ENCODE results near the gene SLC39A13.

SLC39A13 gene

DNA sequence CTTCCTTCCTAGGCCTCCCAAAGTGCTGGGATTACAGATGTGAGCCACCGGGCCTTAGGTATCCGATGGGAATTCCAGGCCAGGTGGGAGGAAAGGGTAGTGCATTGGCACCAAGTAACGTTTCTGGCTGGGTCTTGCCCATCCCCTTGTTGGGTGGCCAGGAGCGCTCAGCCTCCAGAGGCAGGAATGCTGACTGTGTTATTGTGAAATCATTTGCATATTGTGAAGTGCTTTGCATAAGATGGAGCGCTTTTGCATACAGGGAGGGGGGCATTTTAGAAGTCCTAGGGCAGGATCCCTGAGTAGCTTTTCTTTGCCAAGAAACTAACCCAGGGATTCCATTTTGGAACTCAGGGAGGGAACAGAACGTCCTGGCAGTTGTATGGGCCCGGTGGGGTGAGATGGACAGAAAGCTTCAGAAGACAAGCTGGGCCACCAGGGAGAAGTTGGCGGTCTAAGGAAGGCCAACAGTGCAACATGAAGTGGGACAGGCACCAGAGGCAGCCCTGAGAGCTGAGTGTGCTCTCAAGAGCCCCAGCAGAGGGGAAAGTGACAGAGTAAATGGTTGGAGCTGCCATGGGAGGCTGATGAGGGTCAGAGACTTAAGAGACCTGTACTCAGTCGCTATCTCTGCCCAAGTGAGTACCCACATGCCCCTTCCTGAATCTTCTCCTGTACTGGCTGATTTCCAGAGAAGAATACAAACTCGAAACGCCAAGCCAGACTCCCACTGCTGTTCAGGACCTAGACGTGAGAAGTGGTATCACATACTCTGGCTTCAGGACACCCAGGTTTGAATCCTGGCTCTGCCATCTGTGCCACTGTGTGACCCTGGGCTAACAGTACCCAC is 1.3 kb upstream of the SLC39A13 start:
- DNase-seq = no peak

DNA sequence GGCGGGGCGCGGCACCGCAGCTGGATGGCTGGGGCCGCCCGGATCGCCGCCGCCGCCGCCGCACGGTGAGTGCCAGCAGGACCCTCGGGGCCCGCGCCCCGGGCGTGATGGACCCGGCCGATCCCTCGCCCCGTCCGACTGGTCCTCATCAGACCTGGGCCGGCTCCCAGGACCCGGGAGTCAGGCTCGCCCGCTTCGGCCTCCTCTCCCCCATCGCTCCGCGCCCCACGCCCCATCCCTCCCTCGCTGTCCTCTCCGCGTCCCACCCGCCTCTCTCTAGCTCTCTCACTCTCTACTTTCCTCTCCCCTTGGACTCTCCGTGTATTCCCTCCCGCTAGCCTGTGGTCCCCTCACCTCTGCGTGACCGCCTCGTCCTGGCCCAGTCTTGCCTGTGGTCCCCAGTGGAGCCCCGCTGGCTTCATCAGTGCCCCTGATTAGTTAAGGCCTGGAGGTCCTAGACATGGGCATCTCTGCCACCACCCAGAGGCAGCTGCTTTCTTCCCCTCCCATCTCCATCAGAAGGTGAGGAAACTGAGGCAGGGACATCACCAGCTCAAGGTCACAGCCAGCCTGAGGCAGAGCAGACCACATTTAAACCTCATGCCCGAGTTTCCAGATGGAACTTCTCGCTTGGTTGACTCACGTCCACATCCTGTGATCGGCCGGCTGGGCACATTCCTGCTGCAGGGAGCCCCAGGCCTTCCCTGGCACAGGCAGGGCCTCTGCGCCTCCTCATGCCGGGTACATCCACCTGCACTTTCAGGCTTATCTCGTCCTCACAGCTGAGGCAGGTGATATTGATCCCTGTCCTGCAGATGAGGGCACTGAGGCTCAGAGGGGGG is 429 bp downstream of the SLC39A13 start:
- no peak for DNase-seq

DNA sequence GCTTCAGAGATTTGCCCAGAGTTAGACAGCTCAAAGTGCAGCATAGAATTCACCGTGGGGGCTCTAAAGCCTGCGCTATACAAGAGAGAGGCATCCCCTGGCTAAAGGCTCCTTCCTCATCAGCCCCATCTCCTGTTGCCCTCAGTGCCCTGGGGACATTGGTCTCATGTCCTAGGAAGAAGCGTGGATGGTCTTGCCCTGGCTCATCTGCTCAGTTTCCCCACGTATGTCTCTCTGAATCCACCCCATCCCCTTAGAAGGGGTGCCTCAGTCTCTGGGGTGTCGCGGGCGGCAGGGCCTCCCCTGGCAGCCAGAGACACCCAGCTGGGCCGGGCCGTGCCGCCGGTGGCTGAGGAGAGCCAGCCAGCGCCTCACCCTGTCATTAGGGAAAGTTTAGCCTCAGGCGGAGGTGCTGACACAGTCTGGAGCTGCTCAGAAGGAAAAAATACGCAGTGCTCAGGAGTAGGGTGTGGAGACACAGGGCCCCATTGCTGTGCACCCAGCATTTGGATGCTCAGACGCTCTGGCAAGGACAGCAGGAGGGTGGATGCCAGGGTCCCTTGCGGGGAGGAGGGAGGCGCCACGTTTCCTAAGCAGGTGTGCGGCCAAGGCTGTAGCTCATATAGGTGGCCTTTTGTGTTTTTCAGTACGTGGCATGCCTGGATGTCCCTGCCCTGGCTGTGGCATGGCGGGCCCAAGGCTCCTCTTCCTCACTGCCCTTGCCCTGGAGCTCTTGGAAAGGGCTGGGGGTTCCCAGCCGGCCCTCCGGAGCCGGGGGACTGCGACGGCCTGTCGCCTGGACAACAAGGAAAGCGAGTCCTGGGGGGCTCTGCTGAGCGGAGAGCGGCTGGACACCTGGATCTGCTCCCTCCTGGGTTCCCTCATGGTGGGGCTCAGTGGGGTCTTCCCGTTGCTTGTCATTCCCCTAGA is 1.3 kb downstream of the SLC39A13 start:
- DNase-seq = no peak

DNA sequence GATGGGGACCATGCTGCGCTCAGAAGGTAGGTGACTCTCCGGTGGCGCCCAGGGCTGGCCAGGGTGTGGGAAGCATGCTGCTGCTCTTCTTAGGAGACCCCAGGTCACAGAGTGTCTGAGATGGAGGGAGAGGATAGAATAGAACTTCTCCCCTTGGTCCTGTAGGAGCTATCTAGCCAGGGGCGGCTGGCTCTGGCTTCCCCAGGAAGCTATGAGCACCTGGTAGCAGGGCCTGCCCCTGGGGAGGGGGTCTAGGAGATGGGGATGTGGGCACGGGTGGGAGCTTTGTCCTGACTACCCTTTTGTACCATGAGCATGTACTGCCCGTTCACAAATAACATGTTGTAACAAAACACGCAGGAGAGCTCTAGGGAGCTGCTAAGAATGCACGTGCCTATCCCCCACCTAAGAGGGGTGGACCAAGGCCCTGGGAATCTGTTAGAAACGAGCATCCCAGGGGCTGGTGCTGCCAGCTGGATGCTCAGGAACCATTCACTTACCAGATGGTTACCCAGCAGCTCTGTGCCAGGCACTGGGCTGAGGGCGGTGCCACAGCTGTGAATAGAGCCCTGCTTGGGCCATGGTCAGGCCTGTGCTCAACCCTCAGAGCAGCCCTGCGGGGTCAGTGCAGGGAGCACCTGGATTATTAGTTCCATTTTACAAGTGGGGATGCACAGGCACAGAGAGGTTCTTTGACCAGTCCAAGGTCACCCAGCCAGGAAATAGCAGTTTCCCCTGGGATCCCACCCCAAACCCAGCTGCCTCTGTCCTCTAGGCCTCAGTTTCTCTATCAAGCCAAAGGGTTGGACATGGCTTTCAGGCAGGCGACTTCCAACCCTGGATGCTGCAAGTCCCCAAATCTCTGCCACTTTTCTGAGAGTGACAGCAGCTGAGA is 2.2 kb downstream of the SLC39A13 start:
- no peak for DNase-seq

DNA sequence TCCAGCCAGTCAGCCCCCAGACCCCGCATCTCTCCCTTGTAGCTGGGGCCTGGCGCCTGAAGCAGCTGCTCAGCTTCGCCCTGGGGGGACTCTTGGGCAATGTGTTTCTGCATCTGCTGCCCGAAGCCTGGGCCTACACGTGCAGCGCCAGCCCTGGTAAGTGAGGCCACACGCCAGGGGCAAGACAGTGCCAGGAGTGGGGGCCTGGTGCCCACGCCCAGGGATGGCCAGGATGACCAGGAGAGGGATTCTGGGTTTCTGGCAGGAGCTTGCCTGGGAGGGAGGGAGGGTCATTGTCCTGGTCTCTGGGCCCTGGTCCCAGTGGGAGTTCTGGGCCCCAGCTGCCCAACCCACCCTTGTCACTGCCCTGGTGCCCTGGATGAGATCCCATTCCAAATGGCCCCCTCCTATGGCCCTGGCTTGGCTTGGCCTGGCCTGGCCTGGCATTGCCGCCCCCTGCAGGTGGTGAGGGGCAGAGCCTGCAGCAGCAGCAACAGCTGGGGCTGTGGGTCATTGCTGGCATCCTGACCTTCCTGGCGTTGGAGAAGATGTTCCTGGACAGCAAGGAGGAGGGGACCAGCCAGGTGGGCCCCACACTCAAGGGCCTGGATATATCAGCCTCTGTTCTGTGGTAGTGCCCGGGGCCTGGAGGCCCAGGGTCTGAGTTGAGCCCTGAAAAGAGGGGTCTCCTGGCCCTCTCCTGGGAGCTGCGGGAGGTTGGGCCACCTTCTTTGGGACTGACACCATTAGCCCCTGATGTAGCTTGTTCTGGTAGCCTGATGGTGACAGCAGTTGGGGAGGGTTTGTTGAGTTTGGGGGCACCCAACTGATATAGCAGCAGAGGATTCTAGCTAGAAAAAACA is 3.7 kb downstream of the SLC39A13 start:
- no peak for DNase-seq

DNA sequence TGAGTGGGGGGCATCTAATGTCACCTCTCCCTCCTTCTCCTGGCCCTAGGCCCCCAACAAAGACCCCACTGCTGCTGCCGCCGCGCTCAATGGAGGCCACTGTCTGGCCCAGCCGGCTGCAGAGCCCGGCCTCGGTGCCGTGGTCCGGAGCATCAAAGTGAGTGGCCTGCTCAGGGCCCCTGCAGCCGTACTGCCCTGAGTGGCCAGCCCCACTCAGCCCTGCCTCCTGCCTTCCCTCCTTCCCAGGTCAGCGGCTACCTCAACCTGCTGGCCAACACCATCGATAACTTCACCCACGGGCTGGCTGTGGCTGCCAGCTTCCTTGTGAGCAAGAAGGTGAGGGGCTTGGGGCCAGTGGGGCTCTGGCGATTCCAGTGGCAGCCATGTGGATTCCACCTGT is 5.0 kb downstream of the SLC39A13 start:
- DNase-seq = no peak

DNA sequence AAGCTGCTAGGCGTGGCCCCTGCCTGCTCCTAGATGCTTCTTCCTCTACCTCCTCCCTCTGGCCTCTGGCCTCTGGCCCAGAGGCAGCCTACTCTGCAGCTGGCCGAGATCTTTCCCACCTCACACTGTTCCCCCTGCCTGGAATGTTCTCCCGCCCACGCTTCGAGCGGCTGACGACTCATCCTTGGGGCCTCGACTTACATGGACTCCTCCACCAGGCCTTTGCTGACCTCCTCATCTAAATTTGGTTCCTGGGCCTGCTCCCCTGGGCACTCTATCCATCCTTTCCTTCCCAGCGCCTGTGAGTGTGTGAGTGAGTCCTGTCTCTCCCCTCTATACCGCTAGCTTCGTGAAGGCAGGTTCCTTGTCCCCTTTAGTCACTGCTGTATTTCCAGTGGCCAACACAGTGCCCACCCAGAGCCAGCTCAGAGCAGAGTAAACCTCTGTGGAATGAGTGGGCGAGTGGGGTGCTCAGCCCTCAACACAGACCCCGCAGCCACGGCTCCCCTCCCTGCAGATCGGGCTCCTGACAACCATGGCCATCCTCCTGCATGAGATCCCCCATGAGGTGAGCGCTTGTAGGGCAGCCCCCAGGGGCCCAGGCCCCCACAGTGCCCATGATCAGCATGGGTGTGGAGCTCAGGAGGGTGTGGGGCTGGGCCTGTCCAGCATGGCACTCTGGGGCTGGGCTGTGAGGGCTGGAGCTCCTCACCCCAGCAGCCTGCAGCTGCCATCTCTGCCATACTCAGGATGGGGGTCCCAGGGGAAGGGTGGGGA is 5.7 kb downstream of the SLC39A13 start:
- no peak for DNase-seq

DNA sequence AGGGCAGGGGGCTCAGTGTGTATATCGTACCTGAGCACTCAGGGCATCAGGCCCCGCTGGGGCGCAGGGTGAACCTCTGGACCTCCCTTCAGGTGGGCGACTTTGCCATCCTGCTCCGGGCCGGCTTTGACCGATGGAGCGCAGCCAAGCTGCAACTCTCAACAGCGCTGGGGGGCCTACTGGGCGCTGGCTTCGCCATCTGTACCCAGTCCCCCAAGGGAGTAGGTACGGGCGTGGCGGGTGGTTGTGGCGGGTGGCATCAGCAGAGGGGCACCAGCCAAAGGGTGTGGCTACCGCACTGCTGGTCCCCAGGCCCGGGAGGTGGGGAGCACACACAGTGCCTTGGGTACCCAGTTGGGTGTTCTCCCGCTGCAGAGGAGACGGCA is 6.3 kb downstream of the SLC39A13 start:
- DNase-seq = no peak

DNA sequence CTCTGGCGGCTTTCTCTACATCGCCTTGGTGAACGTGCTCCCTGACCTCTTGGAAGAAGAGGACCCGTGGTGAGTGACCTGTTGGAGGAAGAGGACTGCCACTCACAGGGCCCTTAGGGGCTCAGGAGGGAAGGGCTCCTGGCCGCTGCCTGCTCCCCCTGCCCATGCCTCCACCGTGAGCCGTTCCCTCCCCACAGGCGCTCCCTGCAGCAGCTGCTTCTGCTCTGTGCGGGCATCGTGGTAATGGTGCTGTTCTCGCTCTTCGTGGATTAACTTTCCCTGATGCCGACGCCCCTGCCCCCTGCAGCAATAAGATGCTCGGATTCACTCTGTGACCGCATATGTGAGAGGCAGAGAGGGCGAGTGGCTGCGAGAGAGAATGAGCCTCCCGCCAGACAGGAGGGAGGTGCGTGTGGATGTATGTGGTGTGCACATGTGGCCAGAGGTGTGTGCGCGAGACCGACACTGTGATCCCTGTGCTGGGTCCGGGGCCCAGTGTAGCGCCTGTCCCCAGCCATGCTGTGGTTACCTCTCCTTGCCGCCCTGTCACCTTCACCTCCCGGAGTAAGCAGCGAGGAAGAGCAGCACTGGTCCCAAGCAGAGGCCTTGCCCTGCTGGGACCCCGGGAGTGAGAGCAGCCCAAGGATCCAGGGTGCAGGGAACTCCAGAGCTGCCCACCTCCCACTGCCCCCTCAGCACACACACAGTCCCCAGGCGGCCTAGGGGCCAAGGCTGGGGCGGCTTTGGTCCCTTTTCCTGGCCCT is 6.9 kb downstream of the SLC39A13 start:
- DNase-seq = no peak

DNA sequence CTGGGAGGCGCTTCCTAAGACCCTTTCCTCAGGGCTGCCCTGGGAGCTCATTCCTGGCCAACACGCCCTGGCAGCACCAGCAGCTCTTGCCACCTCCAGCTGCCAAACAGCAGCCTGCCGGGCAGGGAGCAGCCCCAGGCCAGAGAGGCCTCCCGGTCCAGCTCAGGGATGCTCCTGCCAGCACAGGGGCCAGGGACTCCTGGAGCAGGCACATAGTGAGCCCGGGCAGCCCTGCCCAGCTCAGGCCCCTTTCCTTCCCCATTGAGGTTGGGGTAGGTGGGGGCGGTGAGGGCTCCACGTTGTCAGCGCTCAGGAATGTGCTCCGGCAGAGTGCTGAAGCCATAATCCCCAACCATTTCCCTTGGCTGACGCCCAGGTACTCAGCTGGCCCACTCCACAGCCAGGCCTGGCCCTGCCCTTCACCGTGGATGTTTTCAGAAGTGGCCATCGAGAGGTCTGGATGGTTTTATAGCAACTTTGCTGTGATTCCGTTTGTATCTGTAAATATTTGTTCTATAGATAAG is 7.6 kb downstream of the SLC39A13 start:
- DNase-seq = no peak

DNA sequence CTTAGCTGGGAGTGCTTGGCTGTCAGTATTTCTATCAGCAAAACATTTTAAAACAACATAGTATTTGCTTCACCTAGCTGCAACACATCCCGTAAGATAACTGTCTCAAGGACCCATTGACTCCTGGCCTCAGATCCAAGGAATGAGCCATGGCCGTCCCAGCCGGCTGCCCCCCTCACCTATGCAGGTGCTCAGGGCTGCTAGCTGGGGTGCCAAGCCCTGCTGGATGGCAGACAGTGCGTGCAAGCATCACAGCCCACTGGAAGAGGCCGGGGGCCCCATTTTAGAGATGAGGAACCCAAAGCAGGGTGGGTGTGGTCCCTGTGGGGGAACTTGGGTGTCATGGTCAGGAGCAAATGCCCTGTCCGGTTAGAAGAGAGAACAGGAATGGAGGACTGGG is 9.3 kb downstream of the SLC39A13 start:
- DNase-seq = no peak

DNA sequence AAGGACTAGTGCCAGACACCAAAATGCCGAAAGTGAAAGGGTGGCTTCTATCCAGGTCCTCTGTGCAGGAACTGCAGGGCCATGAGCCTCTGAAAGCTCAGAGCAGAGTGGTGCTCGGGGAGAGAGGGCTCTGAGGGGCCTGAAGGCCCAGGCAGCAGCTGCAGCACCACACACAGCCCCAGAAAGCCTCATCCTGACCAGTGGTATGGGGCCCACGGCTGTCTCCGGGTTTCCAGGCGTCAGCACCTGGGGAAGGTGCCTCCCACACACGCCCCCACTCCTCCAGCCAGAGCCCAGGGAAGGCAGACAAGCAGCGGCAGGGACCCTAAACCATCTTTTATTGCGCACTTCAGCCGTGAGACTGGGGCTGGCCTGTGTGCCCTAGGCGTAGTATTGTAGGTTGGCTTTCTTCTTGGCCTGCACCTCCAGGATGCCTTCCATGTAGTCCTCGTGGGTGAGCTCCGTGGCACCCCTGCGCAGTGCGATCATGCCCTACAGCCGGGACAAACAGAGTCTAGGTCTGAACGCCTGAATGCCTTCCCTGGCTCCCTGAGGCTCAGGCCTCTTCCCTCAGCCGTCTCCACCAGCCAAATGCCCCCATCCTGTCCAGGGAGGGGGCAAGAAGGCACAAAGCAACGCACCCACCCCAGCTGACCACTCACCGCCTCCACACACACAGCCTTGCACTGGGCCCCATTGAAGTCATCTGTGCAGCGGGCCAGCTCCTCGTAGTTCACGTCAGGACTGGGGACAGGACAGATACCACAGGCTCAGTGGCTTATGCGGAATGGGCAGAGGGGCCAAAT is 10.3 kb downstream of the SLC39A13 start:
- no peak for DNase-seq

DNA sequence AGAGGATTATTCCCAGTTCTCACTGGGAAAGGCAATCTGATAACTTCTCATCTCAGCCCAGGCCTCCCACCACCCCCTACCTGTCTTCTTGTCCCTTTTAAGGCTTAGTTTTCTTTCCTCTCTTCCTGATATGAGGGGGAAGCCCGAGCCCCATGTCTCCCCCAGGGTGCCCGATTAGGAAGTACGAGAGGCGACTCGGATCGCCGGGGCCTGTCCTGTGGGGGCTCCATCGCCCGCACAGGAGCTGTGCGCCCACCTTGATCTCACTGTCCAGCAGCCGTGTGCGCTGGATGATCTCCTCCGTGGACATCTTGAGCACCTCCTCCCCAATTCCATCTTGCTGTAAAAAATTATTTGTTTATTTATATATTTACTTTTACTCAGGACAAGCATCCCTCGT is 17.2 kb downstream of the SLC39A13 start:
- no peak for DNase-seq

DNA sequence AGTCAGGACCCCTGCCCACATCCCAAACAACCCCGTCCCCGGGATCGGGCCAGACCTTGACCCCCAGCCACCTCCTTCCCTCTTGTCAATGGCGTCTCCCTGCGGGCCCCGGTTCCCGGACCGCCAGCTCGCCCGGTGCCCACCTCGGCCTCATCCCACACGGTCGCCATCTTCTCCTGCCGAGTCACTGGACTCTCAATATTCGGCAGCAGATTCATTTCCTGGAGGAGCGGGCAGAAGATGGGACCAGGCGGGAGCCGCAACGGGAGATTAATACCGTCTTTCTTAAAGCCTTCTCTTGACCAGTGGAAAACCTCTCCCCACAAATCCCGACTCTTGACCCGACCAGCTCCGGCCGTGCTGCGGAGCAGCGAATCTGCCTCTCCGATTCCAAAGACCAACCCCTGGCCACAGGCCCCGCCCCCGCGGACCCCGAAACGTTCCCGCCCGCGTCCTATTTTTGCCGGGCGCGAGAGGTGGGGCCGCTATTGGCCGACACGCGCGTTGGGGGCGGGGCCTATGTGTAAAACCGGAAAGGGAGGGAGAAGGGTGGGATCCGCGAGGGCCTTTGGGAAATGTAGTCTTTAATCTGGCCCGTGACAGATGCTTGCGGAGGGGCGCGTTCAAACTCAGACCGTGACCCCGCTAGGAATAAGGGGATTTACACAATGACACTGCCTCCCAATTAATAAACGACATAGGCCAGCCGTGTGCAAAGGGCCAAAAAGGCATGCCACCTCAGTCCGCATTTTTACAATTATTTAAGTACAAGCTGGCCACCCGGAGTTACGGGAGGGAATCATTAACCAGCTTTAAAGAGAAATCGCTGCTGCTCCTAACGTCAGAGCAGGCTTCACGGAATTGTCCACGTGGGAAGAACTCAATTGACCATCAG is 17.9 kb downstream of the SLC39A13 start, which contains the start of gene PSMC3:
Gene PSMC3 (minus strand): TSS at position 378 of the 895 bp plus-strand sequence. CDS start 160 bp downstream, at position 218.
- DNase-seq = peak; percentile 90

DNA sequence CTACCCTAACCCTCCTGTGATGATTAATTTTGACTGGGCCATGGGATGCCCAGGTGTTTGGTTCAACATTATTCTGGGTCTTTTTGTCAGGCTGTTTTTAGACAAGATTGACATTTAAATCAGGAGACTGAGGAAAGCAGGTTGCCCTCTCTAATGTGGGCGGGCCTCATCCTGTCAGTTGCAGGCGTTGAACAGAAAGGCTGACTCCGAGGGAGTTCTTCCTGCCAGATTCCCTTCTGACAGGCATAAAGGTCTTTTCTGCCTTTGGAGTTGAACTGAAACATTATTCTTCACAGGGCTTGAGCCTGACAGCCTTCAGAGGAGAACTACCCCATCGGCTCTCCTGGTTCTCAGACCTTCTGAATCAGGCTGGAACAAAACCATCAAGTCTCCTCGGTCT is 22.1 kb downstream of the SLC39A13 start:
- no peak for DNase-seq

DNA sequence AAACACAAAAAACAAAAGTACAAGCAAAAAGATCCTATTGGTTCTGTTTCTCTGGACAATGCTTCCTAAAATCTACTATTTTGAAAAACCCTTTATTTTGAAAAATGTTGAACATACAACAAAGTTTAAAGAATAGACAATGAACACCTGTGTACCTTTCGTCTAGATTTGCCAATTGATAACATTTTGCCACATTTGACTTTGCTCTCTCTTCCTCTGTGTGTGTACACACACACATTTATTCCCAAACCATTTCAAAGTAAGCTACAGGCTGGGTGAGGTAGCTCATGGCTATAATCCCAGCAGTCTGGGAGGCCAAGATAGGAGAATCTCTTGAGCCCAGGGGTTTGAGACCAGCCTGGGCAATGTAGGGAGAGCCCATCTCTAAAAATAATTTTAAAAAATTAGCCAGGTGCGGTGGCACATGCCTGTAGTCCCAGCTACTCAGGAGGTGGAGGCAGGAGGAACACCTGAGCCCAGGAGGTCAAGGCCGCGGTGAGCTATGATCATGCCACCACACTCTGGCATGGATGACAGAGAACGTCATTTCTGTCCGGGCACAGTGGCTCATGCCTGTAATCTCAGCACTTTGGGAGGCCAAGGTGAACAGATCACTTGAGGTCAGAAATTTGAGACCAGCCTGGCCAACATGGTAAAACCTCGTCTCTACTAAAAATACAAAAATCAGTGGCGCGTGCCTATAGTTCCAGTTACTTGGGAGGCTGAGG is 23.1 kb downstream of the SLC39A13 start:
- DNase-seq = no peak
